8988T (cell line): ENCODE results near the gene PRRC1.

Experiments
- DNase-seq: peaks from one replicate; pipeline ENCODE4 v3.0.0; 2011

Gene PRRC1

DNA sequence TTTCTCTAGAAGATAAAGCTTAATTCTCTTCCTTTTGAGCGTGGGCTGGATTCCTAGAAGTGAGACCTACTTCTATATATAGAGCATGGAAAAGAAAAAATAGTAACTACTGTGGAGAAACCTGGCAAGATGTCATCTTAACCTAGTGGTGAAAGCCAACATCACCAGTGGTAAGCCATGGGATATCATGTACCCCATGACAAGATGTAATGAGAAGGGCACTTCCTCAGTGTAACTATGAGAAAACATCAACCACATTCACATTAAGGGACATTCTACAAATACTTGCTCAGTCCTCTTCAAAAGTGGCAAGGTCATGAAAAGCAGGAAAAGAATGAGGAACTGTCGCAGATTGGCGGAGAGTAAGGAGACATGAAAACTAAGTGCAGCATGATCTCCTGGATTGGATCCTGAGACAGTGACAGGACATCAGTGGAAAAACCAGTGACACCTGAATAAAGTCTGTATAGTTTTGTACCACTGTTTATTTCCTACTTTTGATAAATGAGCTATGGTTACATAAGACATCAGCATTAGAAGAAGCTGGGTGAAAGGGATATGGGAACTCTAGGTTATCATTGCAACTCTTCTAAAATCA is 65.4 kb downstream of the PRRC1 start:
- no peak for DNase-seq

DNA sequence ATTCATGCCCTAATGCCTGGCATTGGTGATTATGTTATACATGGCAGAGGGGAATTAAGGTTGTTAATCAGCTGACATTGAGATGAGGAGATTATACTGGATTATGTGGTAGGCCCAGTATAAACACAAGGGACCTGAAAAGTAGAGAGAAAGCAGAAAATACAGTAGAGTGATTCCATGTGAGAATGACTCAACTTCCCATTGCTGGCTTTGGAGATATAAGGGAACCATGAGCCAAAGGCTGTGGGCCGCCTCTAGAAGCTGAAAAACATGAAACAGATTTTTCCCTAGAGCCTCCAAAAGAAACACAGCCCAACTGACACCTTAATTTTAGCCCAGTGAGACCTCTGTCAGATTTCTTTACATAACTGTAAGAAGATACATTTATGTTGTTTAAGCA is 66.4 kb downstream of the PRRC1 start:
- no peak for DNase-seq

DNA sequence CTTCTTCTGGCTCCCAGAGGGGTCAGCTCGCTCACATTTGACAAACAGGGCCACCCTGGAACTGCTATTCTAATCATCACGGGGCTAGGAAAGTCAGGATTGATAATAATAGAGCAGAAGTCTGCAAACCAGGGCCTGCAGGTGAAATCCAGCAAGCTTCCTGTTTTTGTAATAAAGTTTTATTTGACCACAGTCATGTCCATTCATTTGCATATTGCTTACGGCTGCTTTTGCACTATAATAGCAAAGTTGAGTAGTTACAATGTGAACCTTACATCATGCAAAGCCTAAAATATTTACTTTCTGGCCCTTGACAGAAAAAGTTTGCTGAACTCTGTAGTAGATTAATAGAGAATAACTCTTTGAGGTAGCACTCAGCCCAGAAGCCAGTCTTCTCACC is 68.2 kb downstream of the PRRC1 start:
- DNase-seq, result no peak

DNA sequence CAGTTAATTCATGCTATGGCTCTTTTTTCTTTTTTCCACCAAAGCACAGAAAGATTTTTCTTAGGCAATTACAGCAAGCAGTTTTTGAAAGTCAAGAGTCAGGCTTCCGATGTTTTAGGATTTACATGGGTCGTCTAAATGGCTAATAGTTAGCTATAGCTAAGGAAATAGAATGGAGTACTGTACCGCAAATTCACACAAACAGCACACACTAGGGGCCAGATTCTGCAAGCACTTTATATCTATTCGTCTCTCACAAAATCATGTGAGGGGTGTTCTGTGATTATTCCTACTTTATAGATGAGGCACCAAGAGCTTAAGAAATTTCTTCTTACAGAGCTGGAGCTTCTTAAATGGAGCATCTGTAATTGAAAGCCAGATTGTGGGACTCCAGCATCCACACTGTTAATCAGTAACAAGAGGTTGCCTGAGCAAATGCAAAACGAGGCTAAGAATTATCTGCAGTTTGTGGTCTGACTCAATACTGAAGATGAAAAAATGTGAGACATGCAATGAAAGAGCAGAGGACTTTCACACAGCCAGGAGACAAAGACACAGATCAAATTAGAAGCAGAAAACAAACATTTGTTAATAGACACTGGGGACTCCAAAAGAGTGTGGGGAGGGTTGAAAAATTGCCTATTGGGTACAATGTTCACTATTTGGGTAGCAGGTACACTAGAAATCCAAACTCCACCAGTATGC is 68.8 kb downstream of the PRRC1 start:
- no peak for DNase-seq

DNA sequence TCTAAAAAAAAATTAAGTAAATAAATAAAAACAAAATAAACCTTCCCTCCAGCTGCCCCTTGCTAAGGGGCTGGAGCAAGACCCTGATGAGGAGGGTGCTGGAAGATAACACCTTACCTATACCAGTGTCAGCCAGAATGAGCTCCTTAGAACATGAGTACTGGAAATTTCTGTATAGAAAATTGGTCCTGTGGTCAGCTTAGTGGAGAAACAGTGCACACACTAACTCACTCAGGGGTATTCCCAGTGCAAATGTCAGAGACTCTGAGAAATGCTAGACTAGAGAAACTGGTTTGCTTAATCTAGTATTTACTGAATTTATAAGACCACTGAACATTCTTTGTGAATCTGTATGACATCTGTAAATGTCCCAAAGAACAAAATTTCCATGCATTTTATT is 69.4 kb downstream of the PRRC1 start:
- no peak for DNase-seq

DNA sequence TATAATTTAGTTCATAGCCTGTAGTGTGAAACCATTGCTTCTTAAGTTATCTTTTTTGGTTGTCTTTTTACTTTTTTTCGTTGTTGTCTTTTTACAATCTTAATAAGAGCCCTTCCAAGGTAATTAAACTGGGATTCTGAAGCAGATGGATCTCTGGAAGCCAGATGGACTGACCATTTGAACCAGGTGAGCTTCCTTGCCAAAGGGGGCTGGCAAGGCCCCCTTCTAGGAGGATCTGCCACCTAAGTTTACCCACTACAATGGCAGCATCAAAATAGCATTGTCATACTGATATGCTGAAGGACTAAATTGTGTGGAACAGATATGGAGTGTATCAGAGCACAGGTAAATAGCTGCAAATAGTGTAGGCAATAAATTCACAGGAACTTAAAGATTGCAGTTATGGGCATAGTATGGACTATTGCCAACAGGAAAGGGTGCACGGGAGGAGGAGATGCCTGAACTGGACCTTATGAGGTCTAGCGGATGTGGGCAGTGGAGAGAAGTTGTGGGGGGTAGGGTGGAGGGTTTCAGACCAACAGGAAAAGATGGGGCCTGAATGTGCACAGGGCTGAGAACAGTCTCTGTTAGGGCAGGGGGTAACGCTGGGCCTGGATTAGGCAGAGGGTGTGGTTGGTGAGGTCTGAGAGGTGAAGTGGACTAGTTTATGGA is 69.9 kb downstream of the PRRC1 start:
- DNase-seq, result no peak

DNA sequence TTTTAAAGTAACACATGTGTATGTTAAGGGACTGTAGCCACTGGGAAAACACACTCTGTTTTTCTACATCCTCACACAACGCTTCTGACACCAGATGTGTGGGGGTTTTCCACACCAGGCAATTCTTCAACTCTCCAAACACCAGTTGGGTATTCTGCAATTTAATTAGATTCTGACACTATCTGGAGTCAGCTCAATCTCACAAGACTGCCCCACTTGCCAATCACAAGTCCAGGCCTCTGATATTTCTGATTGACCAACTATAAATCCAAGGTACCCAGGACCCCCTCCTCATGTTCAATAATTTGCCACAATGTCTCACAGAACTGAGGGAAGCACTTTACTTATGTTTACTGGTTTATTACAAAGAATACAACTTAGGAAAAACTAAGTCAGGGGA is 70.9 kb downstream of the PRRC1 start:
- DNase-seq, result no peak

DNA sequence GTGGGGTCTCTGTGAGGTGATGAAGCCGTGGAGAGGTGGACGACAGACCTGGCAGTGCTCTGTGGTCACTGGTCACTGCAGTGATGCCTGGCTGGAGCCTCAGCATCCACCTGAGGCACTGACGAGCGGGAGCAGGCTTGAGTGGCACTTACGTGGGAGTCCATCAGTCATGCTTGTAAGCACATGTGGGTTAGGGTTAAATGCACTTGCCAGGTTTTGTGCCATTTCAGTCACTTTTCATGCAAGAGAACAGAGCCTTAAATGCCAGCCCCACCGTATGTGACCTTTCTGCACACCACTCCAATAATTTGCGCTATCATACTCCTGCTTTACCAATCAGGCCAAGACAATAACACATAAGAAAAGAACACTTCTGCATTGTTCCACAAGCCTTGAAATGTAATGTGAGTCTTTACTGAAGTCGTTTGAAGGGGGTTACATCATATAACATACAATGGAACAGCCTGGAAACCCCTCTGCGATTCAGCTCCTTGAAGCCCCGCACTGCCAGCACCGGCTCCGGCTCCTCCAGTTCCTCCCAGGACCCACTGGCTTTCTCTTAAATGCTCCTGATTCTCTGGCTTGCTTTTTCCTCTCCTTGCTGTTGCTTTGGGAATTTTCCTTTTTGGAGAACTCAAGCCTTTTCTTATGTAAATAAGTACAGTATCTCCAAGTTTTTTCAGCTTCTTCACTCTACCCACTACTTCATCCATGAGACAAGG is 72.0 kb downstream of the PRRC1 start:
- no peak for DNase-seq

DNA sequence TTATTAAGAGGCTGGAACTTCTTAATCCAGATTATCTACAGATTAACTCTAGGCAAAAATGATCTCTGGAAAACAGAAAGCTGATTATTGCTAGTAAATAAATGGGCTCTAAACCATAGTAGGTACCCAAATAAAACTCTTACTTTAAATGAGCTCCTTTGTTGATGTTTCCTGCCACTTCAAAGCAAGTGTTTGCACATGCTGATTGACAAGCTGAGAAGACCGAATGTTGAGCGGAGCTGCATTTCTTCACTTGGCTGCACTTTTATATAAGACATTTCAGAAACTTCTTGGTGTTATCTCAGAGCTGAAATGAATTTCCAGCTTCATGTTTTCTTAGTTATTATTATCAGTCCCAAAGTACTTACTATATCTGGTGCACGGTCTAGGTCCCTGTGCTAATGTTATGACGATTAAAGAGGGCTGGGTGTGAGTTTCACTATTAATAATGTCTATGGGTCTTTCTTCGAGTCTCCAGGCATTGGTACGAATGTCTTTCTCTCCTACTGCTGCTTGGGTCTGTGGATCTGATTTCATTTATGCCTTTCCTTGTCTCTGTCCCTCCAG is 72.8 kb downstream of the PRRC1 start:
- DNase-seq, result no peak

DNA sequence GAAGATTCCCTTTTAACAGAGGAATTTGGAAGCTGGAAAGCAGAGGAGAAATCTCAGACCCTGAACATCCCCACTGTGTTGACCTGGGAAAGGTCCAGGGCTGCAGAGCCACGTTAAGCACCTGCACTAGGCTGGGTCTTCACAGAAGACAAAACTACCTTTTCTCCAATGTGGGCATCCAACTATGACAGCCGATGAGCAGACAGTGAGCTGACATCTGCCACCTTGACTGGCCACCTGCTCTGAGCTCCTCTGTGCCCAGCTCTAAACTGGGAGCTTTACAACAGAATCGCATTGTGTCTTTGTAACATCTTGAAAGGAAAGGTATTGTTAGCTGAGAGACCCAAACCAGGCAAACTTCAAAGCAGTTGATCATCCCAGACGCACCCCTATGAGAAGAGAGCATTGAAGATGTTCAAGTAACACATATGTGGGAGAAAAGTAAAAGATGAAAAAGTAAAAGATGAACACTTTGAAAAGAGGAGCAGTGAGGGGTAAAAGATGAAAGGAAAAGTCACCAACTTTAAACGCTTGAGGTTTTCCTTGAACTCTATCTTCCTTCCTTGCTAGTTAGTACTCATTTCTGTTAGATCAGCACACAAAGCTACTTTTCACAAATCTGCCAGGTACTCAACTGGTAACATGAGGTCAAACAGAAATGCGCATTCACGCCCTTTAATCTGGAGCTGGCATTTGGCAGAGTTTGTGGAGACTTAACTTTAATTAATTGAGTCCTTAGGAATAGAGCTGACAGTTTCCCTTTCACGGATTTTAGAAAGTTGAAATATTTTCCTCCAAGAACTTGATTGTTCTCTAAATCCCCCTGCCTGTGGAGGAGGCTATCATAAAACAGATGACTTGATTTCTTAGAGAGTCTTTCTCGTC is 78.3 kb downstream of the PRRC1 start:
- DNase-seq, result no peak

DNA sequence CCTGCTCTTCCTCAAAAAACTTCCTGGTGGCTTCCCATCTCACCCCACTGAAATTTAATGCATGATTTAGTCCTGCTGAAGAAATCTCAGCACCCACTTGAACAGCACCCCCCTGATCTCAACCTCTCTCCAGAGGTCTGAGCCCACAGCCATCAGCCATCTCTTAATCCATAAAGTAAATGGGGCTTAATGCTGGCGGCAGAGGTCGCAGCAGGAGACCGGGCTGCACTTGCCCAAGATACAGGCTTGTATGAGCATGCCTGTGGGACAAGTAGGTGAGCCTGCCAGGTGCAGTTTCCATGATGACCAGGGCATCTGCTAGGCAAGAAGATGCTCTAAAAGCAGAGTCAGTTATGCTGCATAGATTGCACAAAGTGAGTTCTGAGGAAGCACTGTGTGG is 79.1 kb downstream of the PRRC1 start:
- DNase-seq, result no peak

DNA sequence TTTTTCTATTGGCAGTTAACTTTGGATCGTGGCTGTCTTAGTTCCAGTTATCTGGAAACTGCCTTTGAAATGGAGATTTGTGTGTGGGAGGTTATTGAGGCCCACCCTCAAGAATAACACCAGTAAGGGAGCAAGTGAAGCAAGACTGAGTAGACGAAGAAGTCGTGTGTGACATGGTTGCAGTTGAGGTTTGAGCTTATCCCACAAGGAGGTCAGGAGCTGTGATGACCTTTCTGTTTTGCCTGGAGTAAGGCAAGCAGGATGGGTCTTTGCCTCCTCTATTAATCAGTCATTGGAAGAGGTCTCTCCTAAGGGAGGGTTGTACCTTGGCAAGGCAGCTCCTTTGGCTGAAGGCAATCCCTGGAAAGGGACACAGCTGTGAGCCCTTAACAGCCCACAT is 81.9 kb downstream of the PRRC1 start:
- DNase-seq, result no peak

DNA sequence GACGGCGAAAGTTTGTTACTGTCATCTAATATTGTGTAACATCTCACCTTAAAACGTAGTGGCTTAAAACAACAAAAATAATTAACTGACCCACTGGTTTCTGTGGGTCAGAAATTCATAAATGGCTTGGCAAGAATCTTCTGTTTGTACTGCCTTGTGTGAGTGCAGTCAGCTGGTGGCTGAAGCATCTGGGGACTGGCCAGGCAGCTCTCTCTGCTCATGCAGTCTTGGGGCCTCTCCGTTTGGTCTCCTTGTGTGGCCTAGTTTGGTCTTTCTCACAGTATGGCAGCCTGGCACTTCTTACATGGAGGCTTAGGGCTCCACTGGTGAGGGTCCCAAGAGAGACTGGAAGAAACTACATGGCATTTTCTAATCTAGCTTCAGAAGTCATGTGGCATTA is 82.4 kb downstream of the PRRC1 start:
- DNase-seq, result no peak

DNA sequence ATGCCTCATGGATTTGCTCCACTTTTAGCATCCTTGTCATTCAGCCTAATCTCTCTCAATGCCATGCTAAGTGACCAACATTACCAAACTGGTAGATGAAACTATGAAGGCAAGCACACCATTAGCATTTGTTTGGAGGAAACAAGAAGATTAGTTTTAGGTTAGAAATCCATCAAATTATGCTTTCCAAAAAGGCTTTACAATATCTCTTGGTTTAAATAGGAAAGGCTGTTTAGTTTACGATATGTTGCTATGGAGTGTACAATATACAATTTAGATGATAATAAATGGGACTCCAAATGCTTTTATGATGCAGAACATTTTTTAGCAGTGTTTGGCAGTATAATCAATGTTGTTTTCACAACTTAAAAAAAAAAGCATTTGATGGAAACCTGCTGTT is 83.7 kb downstream of the PRRC1 start:
- no peak for DNase-seq

DNA sequence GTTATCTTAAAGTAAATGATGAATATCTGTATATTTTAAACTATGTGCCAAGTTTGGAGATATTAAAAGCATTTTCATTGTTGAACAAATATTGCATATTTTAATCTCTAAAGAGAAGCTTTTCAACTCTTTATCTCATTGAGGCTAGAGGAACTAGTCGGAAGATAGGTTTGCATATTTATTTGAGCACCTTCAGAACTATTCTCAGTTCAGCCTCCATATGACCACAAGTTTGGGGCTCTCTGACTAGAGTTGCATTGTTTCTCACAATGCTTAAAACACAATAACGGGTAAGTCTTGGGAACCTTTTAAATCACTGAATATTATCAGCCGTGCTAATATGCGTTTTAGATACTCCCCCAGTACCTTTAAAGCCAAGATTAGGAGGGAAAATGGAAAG is 84.2 kb downstream of the PRRC1 start:
- no peak for DNase-seq

DNA sequence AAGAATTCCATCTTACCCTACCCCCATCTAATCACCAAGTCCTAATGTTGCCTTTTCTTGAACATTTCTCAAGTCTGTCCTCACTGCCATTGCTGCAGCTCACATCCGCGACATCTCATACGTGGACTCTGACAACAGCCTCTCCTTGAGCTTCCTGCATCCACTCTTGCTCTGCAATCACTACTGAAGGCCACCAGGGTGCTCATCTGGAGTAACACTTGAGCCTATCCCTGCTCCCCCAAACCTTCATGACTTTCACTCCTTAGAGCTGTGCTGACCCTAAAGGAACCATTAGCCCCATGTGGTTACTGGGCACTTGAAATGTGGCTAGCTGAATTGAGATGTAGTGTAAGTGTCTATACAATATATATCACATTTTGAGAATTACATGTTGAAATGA is 85.0 kb downstream of the PRRC1 start:
- DNase-seq, result no peak

DNA sequence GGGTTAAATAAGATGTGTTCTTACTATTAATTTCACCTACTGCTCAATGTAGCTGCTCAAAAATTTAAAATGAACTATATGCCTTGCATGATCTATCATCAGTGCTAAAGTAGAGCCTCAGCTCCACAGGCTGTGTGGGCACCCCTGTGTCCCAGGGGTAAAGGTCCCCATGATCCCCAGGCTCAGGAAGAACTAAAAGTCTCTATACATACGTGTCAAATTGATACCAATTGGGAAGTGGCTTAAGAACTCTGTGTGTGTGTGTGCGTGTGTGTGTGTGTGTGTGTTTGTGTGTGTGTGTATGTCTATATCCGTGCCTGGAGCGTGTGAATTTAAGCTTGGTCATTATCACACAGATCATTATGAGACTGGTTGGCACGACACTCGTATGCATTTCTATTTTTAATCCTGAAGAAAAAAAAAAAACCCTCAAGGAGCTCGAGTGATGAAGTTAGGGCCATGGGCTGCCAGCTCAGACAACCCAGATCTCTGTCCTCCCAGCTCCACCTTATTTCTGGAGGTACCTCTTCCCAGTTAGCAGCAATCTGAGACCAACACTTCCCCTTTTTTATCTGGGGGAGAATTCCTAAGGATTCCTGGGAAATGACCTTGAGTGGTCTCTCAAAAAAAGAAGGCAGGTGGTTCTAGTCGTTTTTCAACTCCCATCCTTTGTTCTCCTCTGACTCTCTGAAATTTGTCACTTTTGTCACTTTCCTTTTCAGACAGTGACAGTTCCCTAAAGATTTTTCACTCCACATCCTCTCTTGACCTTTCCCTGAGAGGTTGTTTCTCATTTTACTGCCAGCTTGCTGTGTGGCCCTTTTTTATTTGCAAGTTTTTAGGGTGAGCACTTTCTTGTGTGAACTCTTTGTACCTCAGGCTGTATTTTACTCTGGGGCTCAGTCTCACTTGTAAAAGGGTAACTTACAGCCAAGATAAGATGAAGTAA is 85.7 kb downstream of the PRRC1 start:
- DNase-seq, result no peak
